Fibroblast of skin of right quadriceps (primary cell): ENCODE measurements around the gene ACOT7.
"Not testable (repeated sequence)": the region's sequence is repeated elsewhere in the genome, so short reads cannot be mapped to it uniquely, and the experiment has no call there.

ENCODE experiments used
- DNase-seq: peaks from one replicate; pipeline ENCODE4 v3.0.0-alpha.2; 2013

The ACOT7 gene

DNA sequence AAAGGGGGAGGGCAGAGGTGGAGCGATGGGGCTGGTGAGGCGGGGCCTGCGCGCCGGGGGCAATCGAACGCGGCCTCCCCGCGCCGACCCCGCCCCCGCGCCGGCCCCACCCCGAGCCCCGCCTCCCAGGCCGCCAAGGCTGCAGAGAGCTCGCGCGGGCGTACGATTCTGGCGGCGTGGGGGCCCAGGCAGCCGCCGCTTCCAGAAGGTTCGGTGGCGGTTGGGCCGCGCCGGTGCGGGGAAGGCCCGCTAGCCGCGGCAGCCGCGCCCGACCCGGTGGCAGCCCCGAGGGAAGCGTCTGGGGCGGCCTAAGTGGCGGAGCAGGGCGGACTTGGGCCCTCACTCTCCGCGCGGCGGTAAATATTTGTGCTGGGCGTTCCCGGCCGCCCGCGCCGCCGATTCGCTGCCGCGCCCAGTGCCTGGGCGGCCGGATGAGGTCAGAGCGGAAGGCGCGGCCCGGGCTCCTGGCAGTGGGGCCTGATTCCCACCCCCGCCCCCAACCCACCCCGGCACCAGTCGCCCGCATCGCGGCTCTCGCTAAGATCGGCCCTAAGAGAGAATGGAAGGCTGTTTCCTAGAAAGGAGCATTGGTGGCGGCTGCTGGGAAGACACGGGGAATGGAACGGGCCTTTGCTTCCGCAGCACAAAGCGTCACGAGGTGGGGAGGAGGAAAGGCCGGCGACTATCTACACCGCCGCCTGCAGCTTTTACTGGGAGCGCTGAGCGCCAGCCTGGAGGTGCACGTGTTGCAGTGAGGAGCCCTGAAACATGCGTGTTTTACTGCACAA lies at the start of gene ACOT7:
Gene ACOT7, minus strand, starts transcription at position 368 of the 788 bp plus-strand sequence. CDS start 368 bp downstream, outside the sequence.
- peak; percentile 86 for DNase-seq

GRCh38 chr1:6441586-6441985 lies 48.0 kb upstream of the ACOT7 start:
- DNase-seq: no peak

DNA sequence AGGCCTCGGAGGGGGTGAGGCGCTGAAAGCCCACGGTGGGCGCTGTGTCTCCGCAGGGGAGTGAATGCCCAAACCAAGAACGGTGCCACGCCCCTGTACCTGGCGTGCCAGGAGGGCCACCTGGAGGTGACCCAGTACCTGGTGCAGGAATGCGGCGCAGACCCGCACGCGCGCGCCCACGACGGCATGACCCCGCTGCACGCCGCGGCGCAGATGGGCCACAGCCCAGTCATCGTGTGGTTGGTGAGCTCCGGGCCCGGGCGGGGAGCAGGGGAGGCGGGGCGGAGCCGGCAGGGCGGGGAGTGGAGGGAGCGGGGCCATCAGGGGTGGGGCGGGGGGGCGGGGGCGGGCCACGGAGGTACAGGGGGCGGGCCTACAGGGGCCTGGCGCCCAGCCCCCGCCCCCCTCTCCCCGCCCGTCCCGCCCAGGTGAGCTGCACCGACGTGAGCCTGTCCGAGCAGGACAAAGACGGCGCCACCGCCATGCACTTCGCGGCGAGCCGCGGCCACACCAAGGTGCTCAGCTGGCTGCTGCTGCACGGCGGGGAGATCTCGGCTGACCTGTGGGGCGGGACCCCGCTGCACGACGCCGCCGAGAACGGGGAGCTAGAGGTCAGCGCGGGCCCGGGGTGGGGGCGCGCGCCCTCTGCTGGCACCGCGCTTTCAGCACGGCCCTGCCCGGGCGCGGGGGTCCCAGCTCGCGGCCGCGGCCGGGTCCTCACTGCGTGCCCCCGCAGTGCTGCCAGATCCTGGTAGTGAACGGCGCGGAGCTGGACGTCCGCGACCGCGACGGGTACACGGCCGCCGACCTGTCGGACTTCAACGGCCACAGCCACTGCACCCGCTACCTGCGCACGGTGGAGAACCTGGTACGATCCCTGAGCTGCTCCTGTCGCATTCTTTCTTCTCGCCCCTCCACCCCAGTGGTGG lies 46.9 kb upstream of the ACOT7 start:
- peak; percentile 35 for DNase-seq

DNA sequence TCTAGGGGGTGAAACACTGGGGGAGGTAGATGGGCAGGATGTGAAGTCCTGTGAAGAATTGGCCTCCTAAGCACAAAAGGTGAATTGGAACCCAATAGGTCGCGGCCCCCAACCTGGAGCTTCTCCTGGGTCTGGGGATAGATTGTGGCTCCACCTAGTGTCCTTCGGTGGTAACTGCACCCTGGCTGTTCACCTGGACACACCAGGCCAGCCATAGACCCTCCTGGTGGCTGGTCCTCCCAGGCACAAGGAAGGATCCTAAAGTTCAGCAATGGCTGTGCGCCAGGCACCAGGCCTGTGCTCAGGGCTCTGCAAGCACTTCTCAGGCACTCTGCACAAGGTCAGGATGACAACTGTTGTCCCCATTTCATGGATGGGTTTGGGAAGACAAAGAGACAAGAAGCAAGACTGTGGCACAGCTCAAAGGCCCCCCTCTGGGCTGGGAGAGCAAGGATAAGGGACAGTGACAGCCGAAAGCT lies 44.5 kb upstream of the ACOT7 start:
- peak; percentile 31 for DNase-seq

DNA sequence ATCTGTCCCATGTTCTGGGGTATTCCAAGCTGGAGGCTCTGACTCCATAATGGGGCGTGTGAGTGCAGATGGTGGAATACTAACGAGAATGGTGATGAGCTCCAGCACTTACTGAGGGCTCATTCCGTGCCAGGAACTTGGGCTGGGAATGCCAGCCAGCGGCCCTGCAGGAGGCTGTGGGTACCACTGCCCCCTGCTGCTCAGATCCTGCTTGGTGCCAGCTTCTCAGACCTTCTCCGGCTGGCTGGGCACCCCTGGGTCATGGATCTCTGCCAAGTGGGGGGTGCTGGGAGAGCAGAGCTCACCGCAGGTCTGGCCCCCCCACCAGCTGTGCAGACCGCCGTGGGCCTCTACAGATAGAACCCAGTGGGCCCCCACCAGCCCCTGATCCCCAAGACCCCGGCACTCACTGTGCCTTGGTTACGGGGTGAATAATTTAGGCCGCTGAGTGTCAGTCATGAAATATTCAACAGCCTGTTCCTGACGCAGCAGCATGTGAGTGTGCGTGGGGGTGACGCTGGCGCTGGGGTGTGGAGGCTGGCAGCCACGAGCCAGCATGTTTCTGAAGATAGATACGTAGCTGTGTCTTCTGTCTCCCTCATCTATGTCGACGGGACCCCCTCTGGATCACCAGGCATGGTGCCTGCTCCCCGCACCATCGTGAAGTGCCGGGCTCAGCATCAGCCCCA lies 43.6 kb upstream of the ACOT7 start:
- not testable (repeated sequence) for DNase-seq

DNA sequence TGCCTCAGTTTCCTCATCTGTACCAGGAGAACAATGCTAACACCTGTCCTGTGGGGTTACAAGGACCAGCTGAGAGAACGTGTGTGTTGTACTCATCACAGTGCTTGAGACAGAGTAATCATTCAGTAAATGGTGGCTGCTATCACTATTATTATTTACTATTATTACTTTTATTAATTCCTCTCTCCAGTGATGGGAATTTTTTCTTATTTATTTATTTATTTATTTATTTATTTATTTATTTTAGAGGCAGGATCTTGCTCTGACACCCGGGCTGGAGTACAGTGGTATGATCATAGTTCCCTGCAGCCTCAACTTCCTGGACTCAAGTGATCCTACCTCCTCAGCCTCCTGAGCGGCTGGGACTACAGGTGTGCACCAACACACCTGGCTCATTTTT lies 42.7 kb upstream of the ACOT7 start:
- not testable (repeated sequence) for DNase-seq

DNA sequence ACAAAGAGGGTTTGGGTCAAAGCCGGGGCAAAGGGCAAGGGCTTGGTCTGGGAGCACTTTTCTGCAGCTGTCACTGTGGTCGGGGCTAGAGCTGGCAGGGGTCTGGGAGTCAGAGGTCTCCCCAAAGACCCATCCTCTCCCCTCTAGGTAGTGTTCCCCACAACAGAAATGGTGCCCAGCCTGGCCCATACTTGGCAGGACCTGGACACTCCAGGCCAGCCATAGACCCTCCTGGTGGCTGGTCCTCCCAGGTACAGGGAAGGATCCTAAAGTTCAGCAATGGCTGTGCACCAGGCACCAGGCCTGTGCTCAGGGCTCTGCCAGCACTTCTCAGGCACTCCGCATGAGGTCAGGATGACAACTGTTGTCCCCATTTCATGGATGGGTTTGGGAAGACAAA lies 42.0 kb upstream of the ACOT7 start:
- DNase-seq: no peak

DNA sequence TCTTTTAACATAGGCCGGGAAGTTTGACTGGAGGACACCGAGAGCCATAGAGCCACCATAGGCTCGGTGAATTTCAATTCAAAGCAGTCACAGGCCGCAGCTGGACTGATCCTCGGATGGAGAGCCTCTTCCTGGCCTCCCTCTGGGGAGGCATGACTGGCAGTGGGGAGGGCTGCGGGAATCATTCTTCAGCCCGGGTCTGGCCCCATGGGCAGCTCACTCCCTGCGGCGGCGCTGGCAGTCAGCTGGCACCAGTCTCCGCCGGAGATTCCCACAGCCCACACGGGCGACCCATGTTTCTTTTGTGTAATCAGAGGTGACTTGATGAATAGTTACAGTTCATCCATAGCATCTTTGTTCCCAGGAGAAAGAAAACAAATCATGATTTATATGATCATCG lies 41.6 kb upstream of the ACOT7 start:
- no peak for DNase-seq

DNA sequence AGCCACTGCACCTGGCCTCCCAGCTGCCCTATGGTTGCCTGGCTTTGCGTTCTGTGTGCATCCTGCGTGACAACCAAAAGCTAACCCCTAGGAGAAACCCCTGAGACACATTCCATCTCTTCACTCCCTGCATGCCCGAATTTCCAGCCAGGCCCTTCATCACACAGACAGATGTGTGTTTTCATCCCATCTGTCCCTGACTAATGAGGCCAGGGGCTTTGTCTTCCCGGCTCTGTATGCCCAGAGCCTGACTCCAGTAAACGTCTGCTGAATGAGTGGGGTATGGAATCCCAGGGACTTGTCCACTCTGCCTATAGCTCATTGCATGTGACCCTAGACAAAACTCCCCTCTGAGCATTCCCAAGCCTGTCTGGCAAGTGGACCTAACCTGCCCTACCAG lies 40.6 kb upstream of the ACOT7 start:
- no peak for DNase-seq

DNA sequence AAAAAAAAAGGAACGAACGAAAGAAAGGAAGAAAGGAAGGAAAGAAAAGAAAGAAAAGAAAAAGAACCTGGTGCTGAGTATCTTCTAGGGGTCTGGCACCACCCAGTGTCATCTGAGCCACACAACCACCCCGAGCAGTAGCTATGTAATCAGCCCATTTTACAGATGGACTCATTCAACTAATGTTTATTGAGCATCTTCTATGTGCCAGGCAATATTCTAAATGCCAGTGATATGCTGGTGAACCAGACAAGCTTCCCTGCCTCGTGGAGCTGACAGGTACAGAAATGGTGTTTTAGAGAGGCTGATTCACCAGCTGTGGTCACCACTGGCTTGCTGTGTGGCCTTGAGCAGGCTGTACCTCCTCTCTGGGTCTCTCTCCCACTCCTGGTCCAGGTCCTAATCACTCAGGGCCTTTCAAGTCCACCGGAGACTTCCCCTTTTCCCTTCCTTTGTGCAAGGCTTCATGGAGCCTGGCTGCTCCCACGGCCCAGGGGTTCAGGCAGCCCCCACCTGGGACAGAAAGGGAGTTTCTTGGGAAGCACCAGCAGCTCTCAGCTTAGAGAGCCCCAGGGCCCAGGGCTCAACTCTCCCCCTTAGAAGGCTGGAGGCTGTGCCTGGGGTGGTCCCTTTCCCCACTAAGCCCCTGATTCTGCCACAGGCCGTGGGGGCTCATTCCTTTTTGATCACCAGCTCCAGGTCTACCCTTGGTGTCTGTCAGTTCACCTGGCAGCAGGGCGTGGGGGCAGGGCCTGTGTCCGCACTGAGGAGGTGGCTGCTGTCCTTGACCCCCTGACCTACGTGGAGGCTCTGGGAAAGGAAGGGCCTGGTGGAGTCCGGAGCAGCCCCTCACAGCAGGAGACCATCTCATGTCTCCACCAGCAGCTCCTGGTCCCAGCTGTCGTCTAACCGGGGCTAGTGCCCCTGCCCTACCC lies 38.3 kb upstream of the ACOT7 start:
- DNase-seq: not testable (repeated sequence)

DNA sequence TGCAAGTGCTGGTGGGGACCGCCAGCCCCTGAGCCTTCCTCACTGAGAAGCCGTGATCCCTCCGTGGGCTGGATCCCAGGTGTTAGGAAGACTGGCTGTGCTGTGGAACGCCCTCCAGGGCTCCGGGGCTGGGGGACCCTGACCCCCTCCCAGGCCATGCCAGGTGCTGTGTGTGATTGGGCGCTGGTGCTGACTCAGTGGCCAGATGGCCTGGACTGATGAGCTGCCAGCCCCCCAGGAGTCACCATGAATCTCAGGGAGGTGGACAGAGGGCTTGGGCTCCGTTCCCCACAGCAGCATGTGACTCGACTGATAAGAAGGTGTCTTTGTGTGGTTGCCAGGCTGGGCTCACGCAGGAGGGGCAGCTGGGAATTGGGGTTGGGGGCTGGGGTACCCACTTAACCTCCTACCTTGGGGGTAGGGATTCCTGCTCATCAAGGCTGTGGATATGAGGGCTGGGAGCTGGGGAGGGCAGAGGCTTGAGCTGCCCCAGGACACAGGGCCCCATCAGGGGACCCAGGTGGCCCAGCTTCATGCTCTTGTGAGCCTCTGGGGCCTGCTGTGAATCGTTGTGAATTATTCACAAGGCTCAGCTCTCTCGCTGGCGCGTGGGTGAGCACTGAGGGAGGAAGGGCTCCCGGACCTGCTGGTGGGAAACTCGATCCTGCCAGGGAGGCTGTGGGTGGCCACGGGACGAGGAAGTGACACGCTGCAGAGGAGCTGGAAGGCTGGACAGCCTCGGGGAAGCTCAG lies 36.3 kb upstream of the ACOT7 start:
- not testable (repeated sequence) for DNase-seq

DNA sequence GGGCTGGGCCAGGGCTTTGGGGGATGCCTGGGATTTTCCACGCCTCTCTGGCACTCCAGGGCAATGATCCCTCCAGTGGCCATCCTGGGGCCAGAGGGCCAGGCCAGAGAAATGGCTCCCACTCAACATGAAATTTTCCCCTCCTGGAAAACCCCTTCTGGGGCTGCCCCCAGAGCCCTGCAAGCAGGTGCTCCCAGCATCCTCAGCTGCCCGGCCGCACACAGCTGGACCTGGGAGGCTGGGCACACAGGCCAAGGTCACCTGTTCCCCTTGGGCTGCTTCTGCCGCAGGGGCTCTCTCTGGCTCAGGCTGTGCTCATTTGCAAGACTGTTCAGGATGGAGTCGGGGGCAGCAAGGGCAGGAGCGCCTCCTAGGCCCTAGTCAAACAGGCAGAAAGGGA lies 34.9 kb upstream of the ACOT7 start:
- not testable (repeated sequence) for DNase-seq

DNA sequence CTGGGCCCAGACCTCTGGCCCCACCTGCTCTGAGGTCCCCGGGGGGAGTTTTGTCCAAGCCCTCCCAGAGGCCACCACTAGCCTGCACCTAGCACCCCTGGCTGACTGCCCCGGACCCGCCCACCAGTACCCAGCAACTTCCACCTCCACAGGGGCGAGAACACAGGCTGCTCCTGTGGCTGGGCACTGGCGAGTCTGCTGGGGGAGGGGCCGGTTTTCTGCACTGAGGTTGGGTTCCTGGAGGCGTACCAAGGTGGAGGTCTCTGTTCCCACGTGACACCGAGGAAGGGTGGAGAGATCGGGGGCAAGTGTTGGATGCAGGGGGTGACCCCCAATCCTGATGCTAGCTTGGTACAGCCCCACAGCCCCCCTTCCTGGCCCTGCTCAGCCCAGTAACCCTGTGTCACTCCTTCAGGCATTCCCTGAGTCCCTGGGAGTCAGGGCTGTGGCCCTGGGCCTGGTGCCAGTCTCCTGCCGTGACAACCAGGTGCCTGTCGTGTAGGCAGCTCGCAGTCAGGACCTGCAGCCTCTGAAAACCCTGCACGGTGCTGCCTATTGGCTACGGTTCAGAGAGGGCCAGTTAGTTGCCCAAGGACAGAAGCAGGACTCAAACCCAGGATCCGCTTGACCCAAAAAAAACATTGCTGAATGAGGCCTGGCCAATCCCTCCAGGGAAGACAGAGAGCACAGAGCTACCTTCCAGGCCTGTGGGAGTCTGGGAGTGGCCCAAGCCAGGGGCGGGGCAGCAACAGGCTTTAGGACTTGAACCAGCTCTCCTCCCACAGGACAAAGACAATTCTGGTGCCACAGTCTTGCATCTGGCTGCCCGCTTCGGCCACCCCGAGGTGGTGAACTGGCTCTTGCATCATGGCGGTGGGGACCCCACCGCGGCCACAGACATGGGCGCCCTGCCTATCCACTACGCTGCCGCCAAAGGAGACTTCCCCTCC lies 34.1 kb upstream of the ACOT7 start:
- no peak for DNase-seq

DNA sequence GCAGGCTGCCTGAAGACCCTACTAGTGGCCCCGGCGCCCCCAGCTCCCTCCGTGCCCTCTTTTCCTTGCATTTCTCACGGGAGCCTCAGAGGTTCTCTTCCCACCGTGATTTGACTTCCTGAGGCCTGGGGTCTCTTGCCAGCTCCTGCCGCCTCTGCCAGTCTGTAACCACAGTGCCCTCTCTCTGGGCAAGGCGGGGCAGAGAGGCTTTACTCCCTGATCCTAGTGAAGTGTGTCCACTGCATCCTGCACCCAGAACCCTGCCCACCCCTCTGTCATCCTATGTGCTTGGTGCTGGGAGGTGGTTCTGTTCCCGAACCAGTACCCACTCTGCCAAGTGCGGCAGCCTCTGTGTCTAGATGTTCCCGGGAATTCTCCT lies 33.4 kb upstream of the ACOT7 start:
- DNase-seq: no peak

- DNase-seq: no peak
Observed at GRCh38 chr1:6426277-6426971, 32.9 kb upstream of the ACOT7 start.

GRCh38 chr1:6425658-6426057 lies 32.1 kb upstream of the ACOT7 start:
- no peak for DNase-seq

DNA sequence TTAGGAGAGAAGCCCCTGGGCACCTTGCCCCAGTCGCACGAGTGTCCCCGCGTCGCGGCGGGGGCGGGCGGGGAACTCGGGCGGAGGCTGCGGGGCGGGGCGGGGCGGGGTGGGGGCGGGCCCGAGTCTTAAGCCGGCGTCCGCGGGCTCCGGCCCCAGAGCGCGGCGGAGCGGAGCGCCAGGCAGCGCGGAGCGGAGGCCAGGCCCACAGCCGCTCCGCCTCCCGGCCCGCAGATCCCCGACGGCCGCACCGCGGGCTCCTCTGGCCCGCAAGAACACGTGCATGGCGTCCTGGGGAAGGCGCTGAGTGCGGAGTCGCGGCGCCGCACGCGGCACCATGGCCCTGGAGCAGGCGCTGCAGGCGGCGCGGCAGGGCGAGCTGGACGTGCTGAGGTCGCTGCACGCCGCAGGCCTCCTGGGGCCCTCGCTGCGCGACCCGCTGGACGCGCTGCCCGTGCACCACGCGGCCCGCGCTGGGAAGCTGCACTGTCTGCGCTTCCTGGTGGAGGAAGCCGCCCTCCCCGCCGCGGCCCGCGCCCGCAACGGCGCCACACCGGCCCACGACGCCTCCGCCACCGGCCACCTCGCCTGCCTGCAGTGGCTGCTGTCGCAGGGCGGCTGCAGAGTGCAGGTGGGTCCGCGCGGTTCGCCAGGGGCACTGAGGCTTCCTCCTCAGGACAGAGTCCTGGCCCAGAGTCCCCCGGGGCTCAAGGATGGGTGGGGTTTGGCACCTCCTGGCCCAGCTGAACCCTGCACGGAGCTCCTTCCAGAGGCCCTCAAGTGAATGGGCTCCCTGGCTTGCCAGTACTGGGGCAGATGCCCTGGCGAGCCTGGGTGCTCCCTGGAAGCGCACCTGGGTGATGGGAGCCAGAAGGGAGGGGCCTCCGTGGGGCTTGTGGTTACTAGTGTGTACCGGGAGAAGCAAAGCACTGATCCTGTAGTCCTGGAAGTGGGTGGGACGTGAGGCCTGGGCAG lies 31.3 kb upstream of the ACOT7 start, which contains the start of gene ESPN:
Gene ESPN, plus strand, starts transcription at position 158 of the 975 bp plus-strand sequence. Its CDS starts 180 bp downstream, at position 338.
- no peak for DNase-seq

- DNase-seq: no peak
Observed at GRCh38 chr1:6424000-6424565, 30.5 kb upstream of the ACOT7 start.
